ENCODE measurements around the gene WNT9B.

GRCh38 chr17:46827274-46827673 is 24.1 kb upstream of the WNT9B start:
- TF ChIP-seq CTCF (IDR thresholded peaks at IDR 0.05) (no peak), POLR2AphosphoS5 (IDR thresholded peaks at IDR 0.05) (no peak)

Measured in esophagus muscularis mucosa (tissue), 3 donors.